Common myeloid progenitor, CD34-positive (primary cell): ENCODE results near the gene SHISA2. TPM values are rescaled to one million over a fixed set of nuclear protein-coding genes. Genes with fewer than 3 reads are reported as not detected.
"Not testable (repeated sequence)": the region's sequence is repeated elsewhere in the genome, so short reads cannot be mapped to it uniquely, and the experiment has no call there.

Experiments
- CTCF ChIA-PET: fragments of 350-600 bp; sonication (Branson Sonifier 250); formaldehyde crosslinking; loops from one replicate; lab custom pipeline; 2021; ENCODE audit warnings: antibody characterized with exemption; lab: Charles Lee
- POLR2A ChIA-PET: fragments of 350-600 bp; sonication (Branson Sonifier 250); formaldehyde crosslinking; loops from one replicate; lab custom pipeline; 2021; ENCODE audit warnings: antibody characterized with exemption; lab: Charles Lee
- DNase-seq, 3 donors: peaks; one replicate each; pipeline versions ENCODE4 v3.0.0 to v3.0.0-alpha.2; 2013
- H3K27ac ChIP-seq, 2 experiments: 1 replicate in 1 of 2; 2 replicates in 1 of 2; pipeline ENCODE4 v1.7.0; 2013; ENCODE audit warnings: inconsistent platforms in 2 of 2, low read length in 2 of 2, mild to moderate bottlenecking in 2 of 2, low read depth in 1 of 2, moderate library complexity in 1 of 2; ENCODE audit not compliant: severe bottlenecking in 2 of 2, insufficient read depth in 1 of 2, poor library complexity in 1 of 2
- H3K27me3 ChIP-seq, 5 experiments: replicated peaks in 2 of 5; 1 replicate in 3 of 5; 2 replicates in 2 of 5; pipeline versions ENCODE4 v1.6.1 to v1.7.0; 2013; ENCODE audit warnings: low read length in 4 of 5, mild to moderate bottlenecking in 2 of 5, moderate library complexity in 2 of 5, inconsistent platforms in 1 of 5; ENCODE audit not compliant: insufficient read depth in 5 of 5, control insufficient read depth in 4 of 5
- H3K36me3 ChIP-seq, 4 experiments: 1 replicate in 2 of 4; 2 replicates in 2 of 4; pipeline versions ENCODE4 v1.6.1 to v1.7.0; 2013; ENCODE audit warnings: low read length in 3 of 4, control low read depth in 1 of 4, mild to moderate bottlenecking in 1 of 4; ENCODE audit not compliant: control insufficient read depth in 4 of 4, insufficient read depth in 4 of 4
- H3K4me1 ChIP-seq, 4 experiments: 1 replicate in 3 of 4; 2 replicates in 1 of 4; pipeline versions ENCODE4 v1.6.1 to v1.7.1; 2013; ENCODE audit warnings: low read length in 3 of 4, mild to moderate bottlenecking in 3 of 4, control low read depth in 1 of 4, inconsistent platforms in 1 of 4, moderate library complexity in 1 of 4; ENCODE audit not compliant: control insufficient read depth in 4 of 4, insufficient read depth in 4 of 4; ENCODE audit errors: control extremely low read depth in 1 of 4
- H3K4me3 ChIP-seq, 7 experiments: 1 replicate in 4 of 7; 2 replicates in 3 of 7; pipeline versions ENCODE4 v1.5.1 to v1.7.0; 2013; ENCODE audit warnings: mild to moderate bottlenecking in 7 of 7, low read length in 6 of 7, moderate library complexity in 6 of 7, inconsistent platforms in 2 of 7, low read depth in 2 of 7, control low read depth in 1 of 7; ENCODE audit not compliant: insufficient read depth in 4 of 7, control insufficient read depth in 1 of 7; ENCODE audit errors: extremely low read depth in 1 of 7
- H3K9me3 ChIP-seq, 5 experiments: 1 replicate in 4 of 5; 2 replicates in 1 of 5; pipeline versions ENCODE4 v1.6.1 to v1.7.1; 2013; ENCODE audit warnings: low read length in 4 of 5, mild to moderate bottlenecking in 2 of 5, inconsistent platforms in 1 of 5, low read depth in 1 of 5, moderate library complexity in 1 of 5; ENCODE audit not compliant: control insufficient read depth in 4 of 5, insufficient read depth in 2 of 5; ENCODE audit errors: control extremely low read depth in 1 of 5
- WGBS: methylation state at CpG from one replicate; pipeline ENCODE4 v1.1.5; 2013; ENCODE audit not compliant: insufficient coverage; 5-methylcytosine and 5-hydroxymethylcytosine counted together
- polyA plus RNA-seq: library from polyadenylated mRNA; unstranded; fragments of 120-200 nt; gene quantifications from one replicate; pipeline ENCODE4 v1.2.1, GENCODE V29; 2013

SHISA2 gene
- 0.05 TPM for polyA plus RNA-seq

DNA sequence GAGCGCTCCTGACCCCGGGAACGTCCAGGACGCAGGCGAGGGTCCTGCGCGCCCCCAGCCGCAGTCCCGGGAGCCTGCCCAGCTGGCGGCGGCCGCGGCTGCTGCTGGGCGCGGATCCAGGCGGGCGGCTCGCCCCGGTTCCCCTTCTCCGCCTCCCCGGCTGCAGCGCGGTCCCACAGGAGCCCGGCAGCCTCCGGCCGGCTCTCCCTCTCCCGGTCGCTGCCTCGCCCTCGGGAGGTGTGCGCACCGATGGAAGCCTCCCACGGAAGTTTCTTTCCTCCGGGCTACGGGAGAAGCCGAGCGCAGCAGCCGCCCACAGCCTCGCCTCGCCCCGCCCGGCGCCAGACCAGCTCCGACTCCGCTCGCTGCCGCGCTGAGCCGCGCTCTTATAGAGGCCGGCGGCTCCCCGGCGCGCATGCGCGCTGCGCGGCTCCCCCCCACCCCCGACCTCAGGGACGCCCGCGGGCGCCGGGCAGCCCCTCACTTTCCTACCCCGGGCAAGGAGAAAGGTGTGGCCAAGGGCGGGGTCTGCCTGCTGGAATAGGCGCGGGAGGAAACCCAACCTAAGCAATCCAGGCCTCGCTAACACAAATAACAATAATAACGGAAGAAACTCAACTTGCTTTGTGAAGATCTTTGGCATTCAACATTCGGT is at the start of gene SHISA2:
TSS of gene SHISA2 (minus strand) at position 360 of the 655 bp plus-strand sequence. CDS start 1,041 bp downstream, outside the sequence.
- POLR2A ChIA-PET = no interaction called here
- peak within 1 kb of the TSS in 6 of 7 experiments; percentile 23 to 65 (median 46) for H3K4me3 ChIP-seq
- 2% methylated on average over 54 of the region's 72 CpGs for WGBS
- no peak within 1 kb of the TSS for H3K27ac ChIP-seq
- peak; percentile 27 to 52 (median 46) for DNase-seq
- CTCF ChIA-PET = interaction anchor here (1.5 kb wide), 1 partner anchor 11 kb away, joined by 6 read pairs; no protein-coding TSS in a partner anchor
- peaks cover 0 to 20% (median 10%) of the 10 kb centered on the region in 4 experiments for H3K4me1 ChIP-seq
- H3K36me3 ChIP-seq = no peaks in the 10 kb centered on the region
- no peaks in the 10 kb centered on the region for H3K9me3 ChIP-seq
- peaks cover 19 to 75% (median 42%) of the 10 kb centered on the region in 5 experiments for H3K27me3 ChIP-seq

DNA sequence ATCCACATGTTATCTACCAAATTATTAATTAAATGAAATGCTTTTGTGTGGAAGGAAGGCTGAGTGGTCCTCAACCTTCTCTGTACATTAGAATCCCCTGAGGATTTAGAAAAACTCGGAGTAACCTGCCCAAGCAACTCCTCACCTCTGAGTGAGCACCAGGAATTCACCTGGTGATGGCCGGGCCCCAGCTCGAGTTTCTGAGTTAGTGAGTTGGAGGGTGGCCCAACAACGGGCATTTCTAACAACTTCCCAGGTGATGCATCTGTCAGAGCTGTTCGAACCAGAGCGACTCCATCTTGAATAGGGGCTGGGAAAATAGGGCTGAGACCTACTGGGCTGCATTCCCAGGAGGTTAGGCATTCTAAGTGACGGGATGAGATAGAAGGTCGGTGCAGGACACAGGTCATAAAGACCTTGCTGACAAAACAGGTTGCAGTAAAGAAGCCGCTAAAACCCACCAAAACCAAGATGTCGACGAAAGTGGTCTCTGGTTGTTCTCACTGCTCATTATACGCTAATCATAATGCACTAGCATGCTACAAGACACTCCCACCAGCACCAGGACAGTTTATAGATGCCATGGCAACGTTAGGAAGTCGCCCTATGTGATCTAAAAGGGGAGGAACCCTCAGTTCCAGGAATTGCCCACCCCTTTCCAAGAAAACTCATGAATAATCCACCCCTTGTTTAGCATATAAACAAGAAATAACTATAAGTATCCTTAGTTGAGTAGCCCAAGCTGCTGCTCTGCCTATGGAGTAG is 44.2 kb upstream of the SHISA2 start:
- no peaks in the 10 kb centered on the region for H3K4me1 ChIP-seq
- H3K27me3 ChIP-seq = peaks cover 0 to 9% (median 2%) of the 10 kb centered on the region in 5 experiments
- peaks cover 0 to 7% (median 0%) of the 10 kb centered on the region in 5 experiments for H3K9me3 ChIP-seq
- no peak for DNase-seq
- POLR2A ChIA-PET = no interaction called here
- H3K27ac ChIP-seq = no peak overlapping the region
- CTCF ChIA-PET = interaction anchor here (1.5 kb wide), 2 partner anchors 28 to 401 kb away, joined by 3 read pairs; no protein-coding TSS in a partner anchor
- 87% methylated on average over 14 of the region's 14 CpGs for WGBS
- no peaks in the 10 kb centered on the region for H3K36me3 ChIP-seq
- H3K4me3 ChIP-seq = no peak overlapping the region

- no peaks in the 10 kb centered on the region for H3K4me1 ChIP-seq
- CTCF ChIA-PET = interaction anchor here (1.5 kb wide), 2 partner anchors 27 to 401 kb away, joined by 3 read pairs; no protein-coding TSS in a partner anchor
- H3K27ac ChIP-seq = no peak overlapping the region
- POLR2A ChIA-PET = no interaction called here
- H3K27me3 ChIP-seq = peaks cover 0 to 9% (median 2%) of the 10 kb centered on the region in 5 experiments
- H3K36me3 ChIP-seq = no peaks in the 10 kb centered on the region
- no peak overlapping the region for H3K4me3 ChIP-seq
- 40% methylated on average over 1 of the region's 1 CpG for WGBS
- peaks cover 0 to 4% (median 0%) of the 10 kb centered on the region in 5 experiments for H3K9me3 ChIP-seq
- no peak for DNase-seq
Observed at GRCh38 chr13:26095338-26095737, 43.5 kb upstream of the SHISA2 start.

- WGBS = 83% methylated on average over 3 of the region's 5 CpGs
- CTCF ChIA-PET = interaction anchor here (1.6 kb wide), 1 partner anchor 502 kb away, joined by 5 read pairs; no protein-coding TSS in a partner anchor
- H3K4me1 ChIP-seq, H3K27ac ChIP-seq, DNase-seq, H3K36me3 ChIP-seq, H3K9me3 ChIP-seq, POLR2A ChIA-PET, H3K4me3 ChIP-seq: not testable (repeated sequence)
- H3K27me3 ChIP-seq = peaks cover 3 to 54% (median 17%) of the 10 kb centered on the region in 5 experiments
Observed at GRCh38 chr13:26076821-26077220, 25.0 kb upstream of the SHISA2 start.

DNA sequence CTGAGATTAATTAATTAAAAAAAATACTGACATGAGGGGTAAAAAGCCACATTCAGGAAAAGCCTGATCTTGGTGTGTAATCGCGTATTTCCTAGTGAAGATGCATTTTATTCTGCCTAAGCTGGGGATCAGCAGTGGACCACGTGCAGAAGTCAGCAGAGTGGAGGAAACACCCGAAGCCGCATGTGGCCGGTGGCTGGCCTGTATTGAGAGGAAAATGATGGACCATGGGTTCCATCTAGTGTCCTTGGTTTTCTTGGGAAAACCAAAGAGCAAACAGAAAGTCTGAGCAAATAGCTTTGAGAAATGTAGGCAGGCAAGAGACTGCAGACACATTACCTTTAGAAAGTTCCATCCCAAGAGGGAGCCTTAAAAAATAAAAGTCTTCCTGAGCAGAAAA is 23.7 kb upstream of the SHISA2 start:
- no peak for DNase-seq
- Histone ChIP-seq H3K27ac (no peak overlapping the region), H3K9me3 (no peaks in the 10 kb centered on the region), H3K4me3 (no peak overlapping the region), H3K4me1 (no peaks in the 10 kb centered on the region), H3K36me3 (no peaks in the 10 kb centered on the region), H3K27me3 (peaks cover 2 to 56% (median 19%) of the 10 kb centered on the region in 5 experiments)
- POLR2A ChIA-PET = interaction anchor here (0.7 kb wide), 1 partner anchor 306 kb away, joined by 4 read pairs; no protein-coding TSS in a partner anchor
- CTCF ChIA-PET = interaction anchor here (0.7 to 1.6 kb wide), 2 partner anchors 501 kb away, joined by 3 to 5 read pairs; no protein-coding TSS in a partner anchor
- 65% methylated on average over 4 of the region's 6 CpGs for WGBS

DNA sequence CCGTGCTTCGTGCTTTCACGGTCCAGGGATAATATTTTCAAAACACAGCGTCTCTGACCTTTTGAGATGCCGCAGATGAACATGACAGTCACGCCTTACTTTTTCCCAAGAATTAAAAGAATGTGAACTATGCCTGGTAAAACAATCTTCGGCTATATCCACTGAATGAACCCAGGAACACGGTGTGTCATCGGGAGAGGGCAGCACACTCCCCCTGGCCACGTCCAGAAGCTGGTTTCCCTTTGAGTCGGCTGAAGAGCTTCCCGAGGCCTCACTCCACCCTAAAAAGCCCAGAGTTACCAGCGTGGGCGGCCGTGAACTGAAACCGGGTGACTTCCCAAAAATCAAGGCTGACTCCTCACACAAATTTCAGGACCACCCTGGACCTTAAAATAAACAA is 22.9 kb upstream of the SHISA2 start:
- DNase-seq = no peak
- no peak overlapping the region for H3K27ac ChIP-seq
- WGBS = 68% methylated on average over 12 of the region's 16 CpGs
- H3K27me3 ChIP-seq = peaks cover 2 to 59% (median 16%) of the 10 kb centered on the region in 5 experiments
- H3K4me3 ChIP-seq = no peak overlapping the region
- no peaks in the 10 kb centered on the region for H3K9me3 ChIP-seq
- ChIA-PET CTCF (interaction anchor here (0.7 to 0.9 kb wide), 2 partner anchors 13 to 500 kb away, joined by 3 read pairs; no protein-coding TSS in a partner anchor), POLR2A (interaction anchor here (0.7 kb wide), 1 partner anchor 306 kb away, joined by 4 read pairs; no protein-coding TSS in a partner anchor)
- no peaks in the 10 kb centered on the region for H3K4me1 ChIP-seq
- H3K36me3 ChIP-seq = no peaks in the 10 kb centered on the region
